Psoas muscle (tissue), 8 donors: Measurements from ENCODE around the gene RNF150. TPM values are rescaled to one million over a fixed set of nuclear protein-coding genes. Genes with fewer than 3 reads are reported as not detected.

Experiments
- ATAC-seq, 4 donors: fragments of 200-7000 bp; cut with Tn5 transposase; one replicate each; pipeline ENCODE4 v1.9.1; 2020; ENCODE audit warnings: moderate library complexity in 3 of 4, mild to moderate bottlenecking in 2 of 4
- DNase-seq, 2 donors: peaks; one replicate each; pipeline ENCODE4 v3.0.0-alpha.2; 2020
- H3K27ac ChIP-seq: fragments of 200-600 bp; one replicate; pipeline ENCODE4 v1.8.0; 2022
- H3K27me3 ChIP-seq, 3 donors: fragments of 200-600 bp in 1 of 3; one replicate each; pipeline versions ENCODE4 v1.6.1 to v1.8.0; 2013 to 2022; ENCODE audit warnings: low read length in 2 of 3, mild to moderate bottlenecking in 2 of 3, moderate library complexity in 1 of 3; ENCODE audit not compliant: insufficient read depth in 3 of 3
- H3K36me3 ChIP-seq, 2 donors: fragments of 200-600 bp in 1 of 2; one replicate each; pipeline versions ENCODE4 v1.6.1 to v1.8.0; 2013 to 2022; ENCODE audit warnings: low read depth in 1 of 2, mild to moderate bottlenecking in 1 of 2, moderate library complexity in 1 of 2; ENCODE audit not compliant: insufficient read depth in 1 of 2
- H3K4me1 ChIP-seq: fragments of 200-600 bp; one replicate; pipeline ENCODE4 v1.8.0; 2022
- H3K4me3 ChIP-seq: fragments of 200-600 bp; one replicate; pipeline ENCODE4 v1.8.0; 2022; ENCODE audit warnings: mild to moderate bottlenecking
- H3K9me3 ChIP-seq: fragments of 200-600 bp; one replicate; pipeline ENCODE4 v1.8.0; 2022
- CTCF ChIP-seq: fragments of 200-600 bp; IDR thresholded peaks from one replicate; pipeline ENCODE4 v1.8.0; 2022; ENCODE audit warnings: antibody characterized with exemption
- WGBS, 3 donors: extraction: QIAGEN DNeasy Blood & Tissue Kit; methylation state at CpG; one replicate each; pipeline versions ENCODE4 v1.1.6 to v1.1.7; 2013; 5-methylcytosine and 5-hydroxymethylcytosine counted together
- intact Hi-C, 2 donors: fragments of 100-400 bp; cut with DNase I; formaldehyde crosslinking; loops; one replicate each; pipeline versions ENCODE4 v1.11.0 to v1.14.2; 2022
- polyA plus RNA-seq, 3 donors: library from polyadenylated mRNA; stranded (reverse); fragments of 200-250 nt; gene quantifications; one replicate each; pipeline ENCODE4 v1.2.3, GENCODE V29; 2013
- total RNA-seq, 4 donors: library from RNA; stranded (reverse); fragmentation: NEBNext Ultra II Directional in 2 of 4; extraction: Animal tissue kit (Norgen Biotek cat#: 25700) in 2 of 4; gene quantifications; one replicate each; pipeline versions ENCODE4 v1.2.1 to v1.2.4, GENCODE V29; 2021 to 2023
- donor health status: healthy with polysubstance abuse.
- donor health status: DM: no; HTN: no; CAD: no; lungs with moderate emphysema.
- donor health status: Bipolar disorder and iron deficiency.
- donor health status: healthy.
- donor health status: DM: yes; HTN: yes; CAD: no.
- donor health status: DM: no; HTN: no; CAD: no.
- donor health status: DM: no; HTN: no; CAD: no.
- donor health status: DM: yes; HTN: yes; CAD: no.

Gene RNF150
- total and polyA plus RNA-seq, 7 donors: 0.78 to 12.6 (median 3.2) TPM

- no peaks in the 10 kb centered on the region for H3K27me3 ChIP-seq
- peak in 1 of 4 donors; percentile 50 for ATAC-seq
- WGBS, 3 donors: 61 to 63% (median 61%) methylated on average over 3 of the region's 3 CpGs
Observed at GRCh38 chr4:140906993-140907962, 226.0 kb downstream of the RNF150 start.

GRCh38 chr4:140904904-140905303 lies 228.4 kb downstream of the RNF150 start:
- Histone ChIP-seq H3K9me3 (no peaks in the 10 kb centered on the region), H3K36me3 (no peaks in the 10 kb centered on the region), H3K4me1 (peaks cover 8% of the 10 kb centered on the region), H3K27me3 (no peaks in the 10 kb centered on the region), H3K4me3 (no peak overlapping the region), H3K27ac (no peak overlapping the region)
- ATAC-seq (no peak), DNase-seq (no peak)
- intact Hi-C loops: no loop called here
- no peak for TF ChIP-seq CTCF
- WGBS, 3 donors: 42 to 63% (median 53%) methylated on average over 2 of the region's 2 CpGs

More at GRCh38 chr4:140906993-140907962, 226.0 kb downstream of the RNF150 start:
- TF ChIP-seq CTCF: no peak
- no peaks in the 10 kb centered on the region for H3K9me3 ChIP-seq
- H3K4me3 ChIP-seq: no peak overlapping the region
- no peak overlapping the region for H3K27ac ChIP-seq
- intact Hi-C loops: no loop called here
- peaks cover 8% of the 10 kb centered on the region for H3K4me1 ChIP-seq
- DNase-seq: no peak
- peaks cover 0 to 9% of the 10 kb centered on the region in 2 donors for H3K36me3 ChIP-seq

DNA sequence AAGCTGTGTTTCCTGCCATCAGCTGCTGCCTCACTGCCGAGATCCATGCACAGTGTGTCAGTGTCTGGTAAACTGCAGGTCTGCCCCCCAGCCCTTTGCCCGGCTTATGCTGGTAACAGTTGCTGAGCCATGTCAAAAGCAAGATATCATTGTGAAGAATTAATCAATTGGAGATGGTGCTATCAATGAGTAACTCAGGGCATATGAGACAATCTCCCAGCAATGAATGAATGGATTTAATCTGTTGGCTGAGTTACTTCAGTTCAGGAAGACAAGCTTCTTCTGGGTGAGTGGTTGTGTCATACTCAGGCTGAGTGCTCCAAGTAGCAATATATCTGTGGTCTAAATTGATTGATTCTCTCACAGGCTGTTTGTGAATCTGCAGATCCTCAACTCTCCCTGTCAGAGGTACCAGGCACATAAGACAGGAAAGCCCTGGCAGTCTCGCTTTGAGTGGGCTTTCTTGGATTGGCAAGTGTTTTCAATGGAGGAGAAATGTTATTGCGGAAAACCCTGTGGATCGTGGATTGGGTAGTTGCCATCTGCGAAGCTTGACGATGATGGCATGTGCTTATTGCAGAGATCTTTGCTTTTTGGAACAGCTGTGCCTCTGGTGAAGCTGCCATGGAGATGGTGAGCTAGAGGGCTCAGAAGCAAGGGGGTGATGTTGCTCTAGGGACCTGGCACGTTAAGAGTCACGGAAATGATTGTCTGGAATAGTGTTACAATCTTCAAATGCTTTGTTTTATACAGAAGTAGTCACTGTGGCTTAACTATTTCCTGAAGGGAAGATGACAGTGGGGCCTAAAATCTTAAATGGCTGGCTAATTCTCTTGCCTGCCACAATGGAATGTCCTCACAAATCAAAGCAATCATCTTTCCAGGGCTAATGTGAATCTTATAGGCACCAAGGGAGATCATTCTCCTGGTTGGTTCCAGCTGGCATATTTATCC lies 229.5 kb downstream of the RNF150 start:
- no peak for ATAC-seq
- H3K9me3 ChIP-seq: no peaks in the 10 kb centered on the region
- no peak for DNase-seq
- WGBS, 3 donors: 58 to 61% (median 60%) methylated on average over 9 of the region's 9 CpGs
- H3K27me3 ChIP-seq: no peaks in the 10 kb centered on the region
- TF ChIP-seq CTCF: no peak
- intact Hi-C loops: no loop called here
- no peak overlapping the region for H3K4me3 ChIP-seq
- H3K36me3 ChIP-seq: no peaks in the 10 kb centered on the region
- H3K27ac ChIP-seq: no peak overlapping the region
- peaks cover 8% of the 10 kb centered on the region for H3K4me1 ChIP-seq

GRCh38 chr4:140901736-140902336 lies 231.4 kb downstream of the RNF150 start:
- no peak for TF ChIP-seq CTCF
- intact Hi-C loops: no loop called here
- 85 to 88% (median 86%) methylated on average over 1 of the region's 1 CpG for WGBS, 3 donors
- Histone ChIP-seq H3K9me3 (no peaks in the 10 kb centered on the region), H3K27me3 (no peaks in the 10 kb centered on the region), H3K4me3 (no peak overlapping the region), H3K27ac (no peak overlapping the region), H3K4me1 (peaks cover 8% of the 10 kb centered on the region), H3K36me3 (no peaks in the 10 kb centered on the region)
- DNase-seq: no peak
- ATAC-seq: no peak
